Colonic mucosa (tissue), 4 donors: ENCODE results near the gene CSMD2. TPM values are rescaled to one million over a fixed set of nuclear protein-coding genes. Genes with fewer than 3 reads are reported as not detected.

Experiments
- DNase-seq: peaks from one replicate; pipeline ENCODE4 v3.0.0-alpha.2; 2020
- H3K27ac ChIP-seq: fragments of 200-600 bp; one replicate; pipeline ENCODE4 v1.8.0; 2021
- H3K27me3 ChIP-seq: fragments of 200-600 bp; one replicate; pipeline ENCODE4 v1.8.0; 2021
- H3K36me3 ChIP-seq: fragments of 200-600 bp; one replicate; pipeline ENCODE4 v1.8.0; 2021
- H3K4me1 ChIP-seq: fragments of 200-600 bp; one replicate; pipeline ENCODE4 v1.8.0; 2021; ENCODE audit warnings: mild to moderate bottlenecking
- H3K4me3 ChIP-seq: fragments of 200-600 bp; one replicate; pipeline ENCODE4 v1.8.0; 2021
- H3K9ac ChIP-seq, 2 donors: one replicate each; pipeline ENCODE4 v1.7.0; 2013; ENCODE audit warnings: control low read depth in 2 of 2, low read depth in 2 of 2, low read length in 2 of 2
- H3K9me3 ChIP-seq: fragments of 200-600 bp; one replicate; pipeline ENCODE4 v1.8.0; 2021
- CTCF ChIP-seq: fragments of 200-600 bp; IDR thresholded peaks from one replicate; pipeline ENCODE4 v1.8.0; 2022; ENCODE audit warnings: antibody characterized with exemption, mild to moderate bottlenecking
- intact Hi-C: fragments of 100-400 bp; cut with DNase I; formaldehyde crosslinking; loops from one replicate; pipeline ENCODE4 v1.14.1; 2022
- total RNA-seq, 2 donors: library from RNA; stranded (reverse); fragmentation: NEBNext Ultra II Directional in 1 of 2; extraction: Animal tissue kit (Norgen Biotek cat#: 25700) in 1 of 2; gene quantifications; one replicate each; pipeline ENCODE4 v1.2.1, GENCODE V29; 2021
- donor health status: healthy.
- donor health status: DM: no; HTN: no; CAD: no.
- donor health status: DM: no; HTN: no; CAD: no.

CSMD2 gene
- total RNA-seq, 2 donors from 2014 or later = 0.05 to 0.10 TPM

GRCh38 chr1:34070201-34070836 lies 94.7 kb downstream of the CSMD2 start:
- Histone ChIP-seq H3K9me3 (no peaks in the 10 kb centered on the region), H3K4me3 (no peak overlapping the region), H3K27me3 (no peaks in the 10 kb centered on the region), H3K27ac (no peak overlapping the region), H3K36me3 (no peaks in the 10 kb centered on the region), H3K4me1 (no peaks in the 10 kb centered on the region), H3K9ac (no peak overlapping the region)
- DNase-seq = no peak
- no peak for TF ChIP-seq CTCF
- intact Hi-C loops = no loop called here

GRCh38 chr1:34066981-34067603 lies 97.9 kb downstream of the CSMD2 start:
- no peak overlapping the region for H3K27ac ChIP-seq
- no peak for DNase-seq
- intact Hi-C loops = no loop called here
- no peak overlapping the region for H3K4me3 ChIP-seq
- H3K9me3 ChIP-seq = no peaks in the 10 kb centered on the region
- no peaks in the 10 kb centered on the region for H3K27me3 ChIP-seq
- no peaks in the 10 kb centered on the region for H3K36me3 ChIP-seq
- no peak for TF ChIP-seq CTCF
- H3K9ac ChIP-seq = no peak overlapping the region
- no peaks in the 10 kb centered on the region for H3K4me1 ChIP-seq

GRCh38 chr1:34066166-34066565 lies 98.9 kb downstream of the CSMD2 start:
- Histone ChIP-seq H3K9me3 (no peaks in the 10 kb centered on the region), H3K4me3 (no peak overlapping the region), H3K9ac (no peak overlapping the region), H3K27ac (no peak overlapping the region), H3K36me3 (no peaks in the 10 kb centered on the region), H3K27me3 (no peaks in the 10 kb centered on the region), H3K4me1 (no peaks in the 10 kb centered on the region)
- DNase-seq = no peak
- intact Hi-C loops = no loop called here
- no peak for TF ChIP-seq CTCF

- intact Hi-C loops = no loop called here
- DNase-seq = no peak
- Histone ChIP-seq H3K9me3 (no peaks in the 10 kb centered on the region), H3K4me3 (no peak overlapping the region), H3K27me3 (no peaks in the 10 kb centered on the region), H3K4me1 (no peaks in the 10 kb centered on the region), H3K9ac (no peak overlapping the region), H3K36me3 (no peaks in the 10 kb centered on the region), H3K27ac (no peak overlapping the region)
- no peak for TF ChIP-seq CTCF
These were observed 99.5 kb downstream of the CSMD2 start for GRCh38 chr1:34065498-34065897.

- Histone ChIP-seq H3K4me3 (no peak overlapping the region), H3K36me3 (no peaks in the 10 kb centered on the region), H3K27ac (no peak overlapping the region), H3K9me3 (no peaks in the 10 kb centered on the region), H3K9ac (no peak overlapping the region), H3K4me1 (no peaks in the 10 kb centered on the region), H3K27me3 (no peaks in the 10 kb centered on the region)
- peak; percentile 21 for DNase-seq
- no peak for TF ChIP-seq CTCF
- intact Hi-C loops = no loop called here
These were observed 104.1 kb downstream of the CSMD2 start for GRCh38 chr1:34060901-34061415.
